GM19397 (cell line): ENCODE data around the gene C2CD4D.

Source experiments
- ATAC-seq: cut with Tn5 transposase; IDR thresholded peaks from one replicate; pipeline ENCODE4 v1.9.1; 2021; ENCODE audit warnings: mild to moderate bottlenecking, moderate library complexity; ENCODE audit not compliant: unreplicated experiment

Gene C2CD4D

DNA sequence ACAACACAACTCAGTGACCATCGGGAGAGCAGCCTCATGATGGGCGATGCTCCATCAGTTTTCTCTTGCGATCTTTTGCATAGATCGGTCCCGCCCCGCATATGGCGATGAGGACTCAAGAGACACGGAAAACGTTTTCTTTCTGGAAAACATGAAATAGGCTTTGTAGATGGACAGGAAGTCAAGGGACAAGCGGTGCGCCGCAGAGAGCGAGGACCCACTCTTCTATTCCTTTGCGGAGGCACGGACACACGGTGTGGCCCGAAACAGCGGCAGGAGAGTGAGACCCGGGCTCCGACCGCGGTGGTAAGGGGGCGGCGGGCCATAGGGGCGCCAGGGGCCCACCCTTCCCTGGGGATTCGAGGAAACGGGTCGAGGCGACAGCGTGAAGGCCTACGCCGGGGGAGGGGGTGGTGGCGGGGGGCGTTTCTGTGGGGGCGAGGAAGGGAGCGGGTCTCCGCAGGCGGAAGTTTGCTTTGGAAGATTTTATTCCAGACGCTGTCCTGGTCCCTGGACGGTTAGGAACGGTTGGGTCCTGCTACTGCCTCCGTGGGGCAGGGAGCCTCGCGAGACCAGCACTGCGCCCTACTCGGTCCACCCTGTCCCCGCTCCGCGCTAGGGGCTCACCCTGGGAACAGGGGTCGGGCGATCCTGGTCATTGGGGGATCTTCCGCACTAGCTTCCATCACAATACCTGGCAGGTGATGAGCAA lies 48.5 kb downstream of the C2CD4D start:
- ATAC-seq: no peak

DNA sequence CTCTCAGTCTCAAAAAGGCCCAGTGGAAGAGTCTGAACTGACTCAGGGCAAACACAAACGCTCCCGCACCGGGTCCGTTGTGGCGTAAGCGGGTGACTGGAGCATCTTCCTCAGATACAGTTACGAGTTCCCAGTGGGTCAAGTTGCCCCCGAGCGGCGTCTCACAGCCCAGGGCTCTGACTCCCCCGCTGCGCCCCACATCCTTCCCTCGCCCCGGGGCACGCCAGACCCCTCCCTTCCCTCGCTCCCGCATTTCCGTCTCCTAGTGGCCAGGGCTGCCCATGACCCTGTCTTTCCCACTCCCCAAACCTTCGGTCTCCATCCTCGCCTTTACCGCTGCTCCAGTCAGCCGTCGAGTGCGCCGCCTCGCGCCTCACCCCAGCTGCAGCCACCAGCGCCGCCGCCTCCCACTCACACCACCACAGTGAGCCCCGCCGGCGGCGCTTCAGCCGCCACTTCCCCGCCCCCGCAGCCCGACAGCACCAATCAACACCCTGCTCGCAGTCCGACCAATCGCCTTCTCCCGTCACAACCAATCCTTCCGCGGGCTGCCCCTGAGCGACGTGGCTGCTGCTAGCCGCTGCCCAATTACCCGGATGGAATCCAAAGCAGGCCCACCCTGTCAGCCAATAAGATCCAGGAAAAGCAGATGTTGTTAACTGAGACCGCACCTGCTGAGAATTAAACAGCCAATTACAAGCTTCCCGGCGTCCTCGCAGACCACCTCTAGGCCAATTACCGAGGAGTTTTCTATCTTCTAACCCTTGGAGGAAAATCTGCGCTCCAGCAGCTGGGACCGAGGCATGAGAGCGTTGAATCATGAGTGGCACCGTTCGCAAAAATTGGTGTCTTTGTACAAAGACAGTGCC lies 49.3 kb downstream of the C2CD4D start, which contains the start of gene TDRKH:
Gene TDRKH, minus strand, starts transcription at position 430 of the 869 bp plus-strand sequence. CDS start 7,478 bp downstream, outside the sequence.
- ATAC-seq: peak; percentile 96
